Right lobe of liver (tissue), 6 donors: ENCODE data around the gene FSTL4. TPM values are rescaled to one million over a fixed set of nuclear protein-coding genes. Genes with fewer than 3 reads are reported as not detected.

Source experiments
- ATAC-seq, 4 donors: fragments of 200-7000 bp; cut with Tn5 transposase; one replicate each; pipeline ENCODE4 v1.9.1; 2020; ENCODE audit warnings: mild to moderate bottlenecking in 4 of 4, moderate library complexity in 4 of 4
- DNase-seq, 3 donors: peaks; one replicate each; pipeline ENCODE4 v3.0.0-alpha.2; 2020
- H3K27ac ChIP-seq, 3 donors: fragments of 200-600 bp; one replicate each; pipeline ENCODE4 v1.8.0; 2022
- H3K27me3 ChIP-seq, 2 donors: fragments of 200-600 bp; one replicate each; pipeline ENCODE4 v1.8.0; 2022
- H3K36me3 ChIP-seq, 4 donors: fragments of 200-600 bp; sonication (generic) in 1 of 4; one replicate each; pipeline versions ENCODE4 v1.5.1 to v1.8.0; 2017 to 2022; ENCODE audit warnings: control low read depth in 1 of 4
- H3K4me1 ChIP-seq, 4 donors: fragments of 200-600 bp; sonication (generic) in 1 of 4; one replicate each; pipeline versions ENCODE4 v1.5.1 to v1.8.0; 2017 to 2022; ENCODE audit warnings: control low read depth in 1 of 4
- H3K4me3 ChIP-seq, 3 donors: fragments of 200-600 bp; one replicate each; pipeline ENCODE4 v1.8.0; 2022
- H3K9me3 ChIP-seq, 4 donors: fragments of 200-600 bp; sonication (generic) in 1 of 4; one replicate each; pipeline versions ENCODE4 v1.5.1 to v1.8.0; 2017 to 2022; ENCODE audit warnings: control low read depth in 1 of 4
- CTCF ChIP-seq, 4 donors: fragments of 200-600 bp in 3 of 4; fragments of 450-650 bp in 1 of 4; IDR thresholded peaks; one replicate each; pipeline versions ENCODE4 v1.5.1 to v1.8.0; 2016 to 2022; ENCODE audit warnings: antibody characterized with exemption in 4 of 4, mild to moderate bottlenecking in 2 of 4
- POLR2A ChIP-seq: fragments of 450-650 bp; IDR thresholded peaks from one replicate; pipeline ENCODE4 v1.6.1; 2017; ENCODE audit warnings: antibody characterized with exemption, mild to moderate bottlenecking
- WGBS: methylation state at CpG from one replicate; pipeline ENCODE4 v1.1.6; 2018; ENCODE audit warnings: low coverage, low lambda C conversion rate; ENCODE audit not compliant: insufficient coverage; ENCODE audit errors: missing lambda C conversion rate; 5-methylcytosine and 5-hydroxymethylcytosine counted together
- intact Hi-C, 2 donors: fragments of 100-400 bp; cut with DNase I; formaldehyde crosslinking; loops; one replicate each; pipeline versions ENCODE4 v1.11.2 to v1.14.1; 2022
- total RNA-seq, 6 experiments: library from RNA; depleted of rRNA in 2 of 6; stranded (reverse); fragments of >200 nt in 2 of 6; fragmentation: NEBNext Ultra II Directional in 3 of 6; extraction: Animal tissue kit (Norgen Biotek cat#: 25700) in 3 of 6; gene quantifications; one replicate each; pipeline versions ENCODE4 v1.1.0 to v1.2.4, GENCODE V29; 2016 to 2023
- donor health status: DM: no; HTN: yes; CAD: no.
- donor health status: DM: no; HTN: no; CAD: no.
- donor health status: DM: no; HTN: no; CAD: no.
- donor health status: DM: no; HTN: yes; CAD: no.
- donor health status: DM: no; HTN: yes; CAD: no.

The FSTL4 gene
- total RNA-seq, 6 experiments from 2014 or later: 0.62 to 1.3 (median 0.80) TPM; not detected in 3

- H3K36me3 ChIP-seq: no peaks in the 10 kb centered on the region
- H3K4me1 ChIP-seq: no peaks in the 10 kb centered on the region
- H3K9me3 ChIP-seq: no peaks in the 10 kb centered on the region
- ATAC-seq: no peak
- WGBS: 81% methylated on average over 6 of the region's 11 CpGs
- TF ChIP-seq POLR2A (no peak), CTCF (IDR thresholded peaks at IDR 0.05) (no peak)
- no peak overlapping the region for H3K4me3 ChIP-seq
- no peak overlapping the region for H3K27ac ChIP-seq
- no peaks in the 10 kb centered on the region for H3K27me3 ChIP-seq
- intact Hi-C loops: loop anchor here in 1 of 2 donors (10.0 kb wide), 1 partner anchor 131 kb away; no protein-coding TSS in a partner anchor
- no peak for DNase-seq
Observed at GRCh38 chr5:133245191-133246052, 366.9 kb downstream of the FSTL4 start.

- Histone ChIP-seq H3K4me3 (no peak overlapping the region), H3K36me3 (no peaks in the 10 kb centered on the region), H3K27me3 (no peaks in the 10 kb centered on the region), H3K4me1 (no peaks in the 10 kb centered on the region), H3K27ac (no peak overlapping the region), H3K9me3 (no peaks in the 10 kb centered on the region)
- ATAC-seq (peak in 1 of 4 donors; percentile 7), DNase-seq (no peak)
- intact Hi-C loops: loop anchor here in 1 of 2 donors (10.0 kb wide), 1 partner anchor 129 kb away; no protein-coding TSS in a partner anchor
- TF ChIP-seq POLR2A: no peak
- no peak for TF ChIP-seq CTCF (IDR thresholded peaks at IDR 0.05)
- WGBS: 17% methylated on average over 1 of the region's 7 CpGs
Observed at GRCh38 chr5:133244242-133244641, 368.1 kb downstream of the FSTL4 start.

- intact Hi-C loops: loop anchor here in 1 of 2 donors (10.0 kb wide), 1 partner anchor 128 kb away; no protein-coding TSS in a partner anchor
- Histone ChIP-seq H3K4me1 (no peaks in the 10 kb centered on the region), H3K36me3 (no peaks in the 10 kb centered on the region), H3K4me3 (no peak overlapping the region), H3K27me3 (no peaks in the 10 kb centered on the region), H3K9me3 (no peaks in the 10 kb centered on the region), H3K27ac (no peak overlapping the region)
- peak in 2 of 4 donors; percentile 20 for ATAC-seq
- TF ChIP-seq POLR2A: no peak
- TF ChIP-seq CTCF (IDR thresholded peaks at IDR 0.05): no peak
- 62% methylated on average over 3 of the region's 3 CpGs for WGBS
- no peak for DNase-seq
Observed at GRCh38 chr5:133243196-133243595, 369.1 kb downstream of the FSTL4 start.

GRCh38 chr5:133242221-133242835, 370.0 kb downstream of the FSTL4 start:
- Histone ChIP-seq H3K27me3 (no peaks in the 10 kb centered on the region), H3K36me3 (no peaks in the 10 kb centered on the region), H3K27ac (no peak overlapping the region), H3K4me1 (no peaks in the 10 kb centered on the region), H3K4me3 (no peak overlapping the region), H3K9me3 (no peaks in the 10 kb centered on the region)
- intact Hi-C loops: loop anchor here in 1 of 2 donors (10.0 kb wide), 1 partner anchor 128 kb away; no protein-coding TSS in a partner anchor
- 65% methylated on average over 2 of the region's 4 CpGs for WGBS
- ATAC-seq (no peak), DNase-seq (no peak)
- no peak for TF ChIP-seq POLR2A
- TF ChIP-seq CTCF (IDR thresholded peaks at IDR 0.05): no peak
